HG02763 (cell line): Measurements from ENCODE around the gene KAZN.

Experiments
- ATAC-seq: cut with Tn5 transposase; IDR thresholded peaks from one replicate; pipeline ENCODE4 v1.9.1; 2021; ENCODE audit warnings: mild to moderate bottlenecking, moderate library complexity; ENCODE audit not compliant: unreplicated experiment

The KAZN gene

DNA sequence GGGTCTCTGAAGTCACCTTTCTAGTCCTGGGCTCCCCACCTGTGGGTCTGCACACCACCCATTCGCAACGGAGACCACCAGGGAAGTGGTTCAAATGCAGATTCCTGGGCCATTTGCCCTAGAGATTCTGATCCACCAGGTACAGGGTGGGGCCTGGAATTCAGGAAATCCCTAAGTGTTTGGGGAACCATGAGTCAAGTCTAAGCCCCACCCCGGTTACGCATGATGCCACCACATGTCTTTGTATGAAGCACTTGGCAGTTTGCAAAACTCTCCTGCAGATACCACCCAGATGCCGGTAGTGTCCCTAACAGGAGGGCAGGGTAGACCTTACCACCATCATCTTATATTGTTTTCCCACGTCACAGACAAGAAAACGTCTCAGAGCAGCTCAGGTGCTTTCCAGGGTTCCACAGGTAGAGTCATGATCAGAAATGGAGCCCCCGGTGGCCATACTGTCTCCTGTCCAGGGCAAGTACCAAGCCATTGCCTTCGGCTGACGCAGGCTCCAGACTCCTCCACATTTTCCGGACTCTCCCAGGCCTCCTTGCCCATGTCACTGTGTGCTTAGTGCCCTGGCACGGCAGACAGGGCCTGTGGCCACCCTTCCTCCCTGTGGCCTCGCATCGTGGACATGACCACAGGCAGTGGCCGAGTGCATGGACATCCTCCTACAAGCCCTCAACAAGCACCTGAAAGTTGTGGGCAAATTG is 465.9 kb downstream of the KAZN start:
- no peak for ATAC-seq

GRCh38 chr1:15065291-15065690 is 466.8 kb downstream of the KAZN start:
- no peak for ATAC-seq

DNA sequence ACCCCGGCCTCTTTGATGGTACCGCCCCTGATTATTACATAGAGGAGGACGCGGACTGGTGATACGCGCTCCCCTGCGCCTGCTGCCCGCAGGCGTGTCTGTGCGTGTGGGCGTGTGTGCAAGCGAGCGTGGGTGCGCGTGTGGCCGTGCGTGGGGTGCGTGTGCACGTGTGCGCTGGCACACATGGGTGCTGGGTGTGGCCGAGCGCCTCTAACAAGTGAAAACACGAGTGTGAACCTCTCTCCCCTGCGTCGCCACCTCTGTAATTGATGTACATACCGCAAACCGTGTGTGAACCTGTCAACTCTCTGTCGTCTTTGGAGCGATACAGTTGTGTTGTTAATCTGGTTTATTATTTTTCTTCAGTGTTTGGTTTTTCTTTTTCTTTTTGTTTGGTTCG is 467.3 kb downstream of the KAZN start:
- ATAC-seq, result no peak

- no peak for ATAC-seq
Observed at GRCh38 chr1:15066191-15066590, 467.7 kb downstream of the KAZN start.

- no peak for ATAC-seq
Observed at GRCh38 chr1:15067148-15067547, 468.7 kb downstream of the KAZN start.

DNA sequence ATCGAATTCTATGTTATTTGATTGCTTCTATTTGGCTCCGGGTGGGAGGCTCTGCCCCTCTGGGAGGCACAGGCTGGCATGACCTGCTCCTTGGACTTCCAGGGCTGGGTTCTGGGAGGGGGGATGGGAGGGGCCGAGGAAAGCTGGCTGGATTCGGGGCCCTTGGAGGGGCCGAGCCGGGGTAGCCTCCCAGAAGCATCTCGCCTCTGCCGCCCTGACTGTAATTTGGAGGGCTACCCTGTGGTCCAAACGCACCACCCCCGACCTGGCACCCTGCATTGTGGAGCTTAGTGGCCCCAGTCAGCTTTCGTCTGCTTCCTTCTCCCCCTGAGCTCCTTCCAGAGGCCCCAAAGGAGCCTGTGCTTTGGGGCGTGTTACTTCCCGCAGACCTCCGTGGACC is 469.7 kb downstream of the KAZN start:
- no peak for ATAC-seq

GRCh38 chr1:15068997-15069396 is 470.5 kb downstream of the KAZN start:
- no peak for ATAC-seq

DNA sequence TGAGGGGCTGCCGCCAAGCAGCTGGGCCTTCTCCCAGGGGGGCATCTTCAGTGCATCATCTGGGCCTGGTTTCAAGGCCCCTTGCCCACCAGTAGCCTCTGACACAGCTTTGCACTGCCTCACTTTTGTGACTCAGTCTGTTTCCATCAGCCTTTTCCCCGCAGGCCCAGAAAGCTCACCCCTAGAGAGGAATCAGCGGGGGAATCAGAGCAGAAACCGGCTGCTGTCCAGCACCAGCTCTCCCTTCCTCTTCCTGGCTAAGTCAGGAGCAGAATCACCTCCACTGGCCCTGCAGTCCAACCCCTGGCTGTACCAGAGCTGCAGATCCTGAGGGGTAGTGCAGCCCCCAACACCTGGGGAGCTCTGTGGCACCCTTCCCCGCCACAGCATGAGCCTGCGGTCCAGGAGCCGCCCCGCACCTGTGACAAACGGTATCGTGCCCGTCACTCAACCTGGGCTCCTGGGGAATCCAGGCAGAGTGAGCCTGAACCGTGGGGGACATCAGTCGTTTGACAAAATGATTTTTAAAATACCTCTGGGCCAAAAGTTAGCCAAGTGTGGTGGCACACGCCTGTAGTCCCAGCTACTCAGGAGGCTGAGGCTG is 471.8 kb downstream of the KAZN start:
- ATAC-seq, result no peak

- ATAC-seq, result no peak
Observed at GRCh38 chr1:15071936-15072335, 473.5 kb downstream of the KAZN start.

DNA sequence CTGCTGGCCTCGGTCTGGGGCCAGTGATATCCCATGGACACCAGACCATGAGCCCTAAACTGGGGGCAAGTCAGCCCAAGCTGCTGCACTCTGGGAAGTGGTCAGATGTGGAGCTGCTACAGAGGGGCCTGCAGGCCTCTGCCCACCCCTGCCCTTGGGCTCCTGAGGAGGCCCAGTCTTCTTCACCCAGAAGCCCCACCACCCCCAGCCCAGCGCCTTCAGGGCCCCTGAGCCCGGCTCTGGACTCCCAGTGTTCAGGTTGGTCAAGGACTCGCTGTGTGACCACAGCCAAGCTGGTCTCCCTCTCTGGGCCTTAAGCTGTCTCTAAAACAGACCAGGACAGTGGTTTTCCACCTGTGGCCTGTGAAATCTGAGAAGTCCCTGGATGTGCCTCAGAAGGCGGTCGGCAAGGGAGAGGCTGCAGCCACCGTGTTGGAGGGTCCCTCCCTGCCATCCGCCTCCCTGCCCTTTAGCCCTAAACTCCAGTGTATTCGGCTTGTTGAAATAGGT is 475.4 kb downstream of the KAZN start:
- no peak for ATAC-seq

- no peak for ATAC-seq
Observed at GRCh38 chr1:15075175-15075574, 476.7 kb downstream of the KAZN start.

GRCh38 chr1:15075817-15076216 is 477.3 kb downstream of the KAZN start:
- no peak for ATAC-seq

- ATAC-seq, result no peak
Observed at GRCh38 chr1:15076807-15077206, 478.3 kb downstream of the KAZN start.

DNA sequence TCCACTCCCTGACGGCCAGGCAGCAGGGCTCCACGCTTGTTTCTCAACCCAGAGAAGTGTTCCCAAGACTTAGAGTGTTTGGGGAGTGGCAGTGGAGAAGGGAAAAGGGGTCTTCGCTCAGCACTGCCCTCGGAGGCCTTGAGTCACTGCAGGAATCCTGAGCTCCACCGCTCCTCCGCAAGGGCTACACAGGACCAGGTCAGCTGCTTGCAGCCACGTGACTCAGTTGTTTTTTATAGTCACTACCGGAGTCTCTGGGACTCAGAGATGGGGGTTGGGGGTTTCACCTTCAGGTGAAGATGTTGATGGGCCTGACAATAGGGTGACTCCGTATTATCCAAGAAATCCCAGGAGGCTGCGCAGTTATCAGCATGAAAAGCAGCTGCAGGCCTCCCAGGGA is 478.9 kb downstream of the KAZN start:
- ATAC-seq, result no peak

GRCh38 chr1:15080328-15081007 is 482.0 kb downstream of the KAZN start:
- ATAC-seq, result no peak

GRCh38 chr1:15081102-15081501 is 482.6 kb downstream of the KAZN start:
- ATAC-seq, result no peak

GRCh38 chr1:15083578-15083977 is 485.1 kb downstream of the KAZN start:
- ATAC-seq, result no peak

GRCh38 chr1:15088281-15088971 is 489.9 kb downstream of the KAZN start:
- no peak for ATAC-seq

GRCh38 chr1:15089258-15089992 is 490.9 kb downstream of the KAZN start:
- no peak for ATAC-seq

DNA sequence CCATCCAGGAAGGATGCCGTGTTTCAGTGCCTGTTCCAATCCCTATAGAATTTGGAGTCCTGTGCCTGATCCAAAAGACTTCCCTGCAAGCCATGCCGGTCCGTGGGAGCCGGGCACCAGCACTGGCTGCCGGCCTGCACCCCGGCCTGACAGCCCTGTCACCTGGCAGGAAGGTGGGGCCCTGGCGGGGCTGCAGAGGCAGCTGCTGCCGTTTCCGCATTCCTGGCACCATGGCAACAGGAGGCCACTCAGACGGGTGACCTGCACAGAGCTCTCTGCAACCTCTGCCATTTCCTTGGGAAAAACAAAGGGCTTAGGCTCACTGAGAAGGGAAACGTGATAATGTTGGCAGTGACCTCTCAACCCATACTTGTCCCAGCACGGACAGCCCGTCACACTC is 491.9 kb downstream of the KAZN start:
- no peak for ATAC-seq

GRCh38 chr1:15094056-15094455 is 495.6 kb downstream of the KAZN start:
- ATAC-seq, result no peak
